ENCODE data around the gene TTC39C. TPM values are rescaled to one million over a fixed set of nuclear protein-coding genes. Genes with fewer than 3 reads are reported as not detected.

Gene TTC39C
- total RNA-seq, 1 experiment from 2014 or later, result 14.8 TPM

DNA sequence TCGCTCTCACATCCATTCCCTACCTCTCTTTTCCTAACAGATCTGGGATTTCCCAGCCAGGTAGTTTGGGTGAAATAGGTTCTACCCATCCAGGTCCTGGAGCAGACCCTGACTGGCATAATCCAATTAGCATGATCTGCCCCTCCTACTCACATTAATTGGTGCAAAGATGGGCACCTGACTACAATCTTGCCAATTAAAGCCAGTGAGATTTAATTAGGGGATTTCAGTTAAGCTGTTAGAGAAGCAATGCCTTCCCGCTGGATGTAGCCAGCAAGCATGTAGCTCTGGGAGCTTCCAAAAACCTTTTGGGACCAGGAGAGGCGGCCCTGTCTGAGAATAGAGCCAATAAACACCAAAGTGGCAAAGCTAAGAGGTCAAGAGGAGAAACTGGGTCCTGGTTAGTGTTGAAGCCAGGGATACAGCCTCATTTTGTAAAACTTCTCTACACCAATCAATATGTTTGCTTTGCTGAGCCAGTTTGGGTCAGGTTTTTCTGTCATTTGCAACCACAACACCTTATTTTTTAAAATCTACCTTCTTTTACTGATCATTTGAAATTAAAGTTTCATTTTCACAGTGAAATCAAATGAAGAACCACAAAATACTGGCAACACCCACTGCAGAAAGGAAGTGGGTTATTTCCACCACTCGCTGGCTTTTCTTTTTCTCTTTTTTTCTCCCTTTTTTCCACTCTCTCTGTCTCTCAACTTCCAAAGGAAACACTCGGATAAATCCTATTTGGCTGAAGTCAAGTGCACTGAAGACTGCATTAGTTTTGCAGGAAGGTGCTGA lies 3.2 kb upstream of the TTC39C start:
- in situ Hi-C loops (cut with HindIII; ENCODE audit: low pct_unique_long_range_greater_than_20kb, low sequenced_read_pairs), result no loop called here
- intact Hi-C loops (cut with micrococcal nuclease; ENCODE audit: unreplicated experiment), result no loop called here
- no peak overlapping the region for H3K27ac ChIP-seq (ENCODE audit: low read length)
- CTCF ChIA-PET, result no interaction called here
- no peaks in the 10 kb centered on the region for H3K9me3 ChIP-seq (ENCODE audit: control insufficient read depth, insufficient read depth, low read depth, low read length)
- BruUV-seq (replicated peaks), result no TSS peak
- H3K27me3 ChIP-seq (ENCODE audit: control insufficient read depth, insufficient read depth, low read length), result peaks cover 10% of the 10 kb centered on the region; the same call in 1 of the 2 replicates
- no peak for ATAC-seq
- POLR2A ChIA-PET, result no interaction called here
- H3K36me3 ChIP-seq (ENCODE audit: control insufficient read depth, insufficient read depth, low read length), result no peaks in the 10 kb centered on the region; the same call in 1 of the 2 replicates
- no peak for TF ChIP-seq POLR2AphosphoS5 (IDR thresholded peaks at IDR 0.05; ENCODE audit: low read depth, low read length)
- TF ChIP-seq, protein P1, sequence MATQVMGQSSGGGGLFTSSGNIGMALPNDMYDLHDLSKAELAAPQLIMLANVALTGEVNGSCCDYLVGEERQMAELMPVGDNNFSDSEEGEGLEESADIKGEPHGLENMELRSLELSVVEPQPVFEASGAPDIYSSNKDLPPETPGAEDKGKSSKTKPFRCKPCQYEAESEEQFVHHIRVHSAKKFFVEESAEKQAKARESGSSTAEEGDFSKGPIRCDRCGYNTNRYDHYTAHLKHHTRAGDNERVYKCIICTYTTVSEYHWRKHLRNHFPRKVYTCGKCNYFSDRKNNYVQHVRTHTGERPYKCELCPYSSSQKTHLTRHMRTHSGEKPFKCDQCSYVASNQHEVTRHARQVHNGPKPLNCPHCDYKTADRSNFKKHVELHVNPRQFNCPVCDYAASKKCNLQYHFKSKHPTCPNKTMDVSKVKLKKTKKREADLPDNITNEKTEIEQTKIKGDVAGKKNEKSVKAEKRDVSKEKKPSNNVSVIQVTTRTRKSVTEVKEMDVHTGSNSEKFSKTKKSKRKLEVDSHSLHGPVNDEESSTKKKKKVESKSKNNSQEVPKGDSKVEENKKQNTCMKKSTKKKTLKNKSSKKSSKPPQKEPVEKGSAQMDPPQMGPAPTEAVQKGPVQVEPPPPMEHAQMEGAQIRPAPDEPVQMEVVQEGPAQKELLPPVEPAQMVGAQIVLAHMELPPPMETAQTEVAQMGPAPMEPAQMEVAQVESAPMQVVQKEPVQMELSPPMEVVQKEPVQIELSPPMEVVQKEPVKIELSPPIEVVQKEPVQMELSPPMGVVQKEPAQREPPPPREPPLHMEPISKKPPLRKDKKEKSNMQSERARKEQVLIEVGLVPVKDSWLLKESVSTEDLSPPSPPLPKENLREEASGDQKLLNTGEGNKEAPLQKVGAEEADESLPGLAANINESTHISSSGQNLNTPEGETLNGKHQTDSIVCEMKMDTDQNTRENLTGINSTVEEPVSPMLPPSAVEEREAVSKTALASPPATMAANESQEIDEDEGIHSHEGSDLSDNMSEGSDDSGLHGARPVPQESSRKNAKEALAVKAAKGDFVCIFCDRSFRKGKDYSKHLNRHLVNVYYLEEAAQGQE (IDR thresholded peaks at IDR 0.05; ENCODE audit: insufficient read depth in 1 of 2, low read depth in 2 of 2, low read length in 1 of 2), result no peak
- TF ChIP-seq TCF7L2 (IDR thresholded peaks at IDR 0.05; ENCODE audit: low read depth, low read length), result no peak
- no peak for TF ChIP-seq CTCF (IDR thresholded peaks at IDR 0.05)
- no peak for TF ChIP-seq SIN3A (IDR thresholded peaks at IDR 0.05; ENCODE audit: borderline replicate concordance, insufficient read depth, low read depth, low read length)
- peaks cover 11% of the 10 kb centered on the region for H3K4me1 ChIP-seq (ENCODE audit: control insufficient read depth, insufficient read depth, low read length)
- no peak overlapping the region for H3K4me3 ChIP-seq (ENCODE audit: low read depth in 2 of 2, low read length in 2 of 2)
- DNase-seq (ENCODE audit: low read depth, low spot score), result no peak

DNA sequence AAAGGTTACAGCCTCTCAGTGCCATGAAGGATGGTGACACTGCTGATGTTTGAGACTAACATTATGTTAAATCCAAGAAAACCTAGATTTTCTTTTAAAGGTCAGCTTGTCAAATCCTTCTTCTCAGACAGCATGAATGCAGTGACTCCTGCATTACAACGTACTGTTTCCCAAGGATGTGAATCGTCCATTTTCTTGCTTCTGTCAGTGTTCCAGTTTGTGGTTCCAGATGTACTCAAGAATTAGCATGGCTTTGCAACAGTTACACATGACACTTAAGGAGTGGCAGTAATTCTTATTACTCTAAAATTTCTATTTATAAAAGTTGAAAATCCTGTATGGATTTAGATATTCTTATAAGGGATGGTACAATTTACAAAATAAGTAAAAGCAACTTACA lies 1.5 kb upstream of the TTC39C start:
- POLR2A ChIA-PET, result no interaction called here
- no peak overlapping the region for H3K27ac ChIP-seq (ENCODE audit: low read length)
- peaks cover 16% of the 10 kb centered on the region for H3K4me1 ChIP-seq (ENCODE audit: control insufficient read depth, insufficient read depth, low read length)
- DNase-seq (ENCODE audit: low read depth, low spot score) (no peak), ATAC-seq (no peak)
- CTCF ChIA-PET, result no interaction called here
- no peak for TF ChIP-seq TCF7L2 (IDR thresholded peaks at IDR 0.05; ENCODE audit: low read depth, low read length)
- TF ChIP-seq, protein P1 (IDR thresholded peaks at IDR 0.05; ENCODE audit: insufficient read depth in 1 of 2, low read depth in 2 of 2, low read length in 1 of 2), result no peak
- TF ChIP-seq CTCF (IDR thresholded peaks at IDR 0.05), result no peak
- H3K27me3 ChIP-seq (ENCODE audit: control insufficient read depth, insufficient read depth, low read length), result peaks cover 10% of the 10 kb centered on the region; the same call in 1 of the 2 replicates
- BruUV-seq (replicated peaks), result no TSS peak
- H3K4me3 ChIP-seq (ENCODE audit: low read depth in 2 of 2, low read length in 2 of 2), result no peak overlapping the region
- H3K9me3 ChIP-seq (ENCODE audit: control insufficient read depth, insufficient read depth, low read depth, low read length), result no peaks in the 10 kb centered on the region
- H3K36me3 ChIP-seq (ENCODE audit: control insufficient read depth, insufficient read depth, low read length), result no peaks in the 10 kb centered on the region; the same call in 1 of the 2 replicates
- intact Hi-C loops (cut with micrococcal nuclease; ENCODE audit: unreplicated experiment), result no loop called here
- in situ Hi-C loops (cut with HindIII; ENCODE audit: low pct_unique_long_range_greater_than_20kb, low sequenced_read_pairs), result no loop called here

All from Panc1 (cell line).